ENCODE data around the gene SPTBN5.

Gene SPTBN5

DNA sequence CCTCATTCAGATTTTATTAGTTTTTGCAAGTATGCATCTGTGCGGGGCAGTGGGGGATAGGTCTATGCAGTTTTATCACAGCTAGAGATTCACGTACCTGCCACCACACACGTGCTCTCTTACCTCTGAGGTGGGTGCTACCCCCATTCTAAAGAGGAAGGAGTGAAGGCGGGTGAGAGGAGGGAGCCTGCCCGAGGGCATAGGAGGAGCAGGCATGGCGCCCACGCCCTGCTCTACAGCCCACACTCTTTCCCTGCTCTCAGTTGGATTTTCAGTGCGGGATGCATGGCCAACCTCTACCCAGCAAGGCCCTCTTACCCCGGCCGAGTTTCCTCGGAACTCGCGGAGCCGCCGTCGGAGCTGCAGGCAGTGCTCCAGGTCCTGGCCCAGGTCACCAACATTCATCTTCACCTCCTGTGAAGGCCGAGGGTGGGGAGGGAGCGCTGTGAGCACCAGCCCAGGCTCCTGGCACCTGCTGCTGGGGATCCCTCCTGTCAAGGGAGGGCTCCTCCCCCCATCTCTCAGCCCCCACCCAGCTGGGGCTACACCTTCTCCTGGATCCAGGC, 28.3 kb downstream of the SPTBN5 start:
- no peak for DNase-seq

DNA sequence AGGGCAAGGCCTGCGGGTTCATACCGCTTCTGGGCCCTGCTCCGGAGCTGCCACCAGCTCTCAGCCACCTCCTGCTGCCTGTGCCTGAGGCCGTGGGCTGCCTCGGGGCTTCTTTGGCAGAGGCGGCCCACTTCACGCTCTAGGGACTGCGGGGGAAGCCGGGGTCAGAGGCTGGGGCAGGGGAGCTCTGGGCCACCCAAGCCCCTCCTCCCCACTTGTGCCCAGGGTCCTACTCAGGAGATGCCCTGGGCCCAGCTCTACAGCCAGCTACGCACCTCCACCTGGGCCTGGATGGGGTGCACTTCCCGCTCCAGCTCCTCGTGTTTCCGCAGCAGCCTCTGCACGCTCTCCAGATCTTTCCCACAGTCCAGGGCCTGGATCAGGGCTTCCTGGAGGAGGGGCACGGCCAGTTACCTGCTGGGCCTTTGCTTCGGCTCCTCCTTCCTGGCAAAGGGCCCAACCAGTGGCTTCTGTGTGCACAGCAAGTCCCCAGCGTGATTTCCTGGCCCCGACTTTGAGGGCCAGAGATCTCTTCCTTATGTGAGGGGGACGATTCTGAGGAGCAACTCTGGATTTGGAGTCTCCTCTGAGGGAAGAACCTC, 31.2 kb downstream of the SPTBN5 start:
- DNase-seq = no peak

GRCh38 chr15:41861736-41862356, 32.0 kb downstream of the SPTBN5 start:
- DNase-seq = no peak

DNA sequence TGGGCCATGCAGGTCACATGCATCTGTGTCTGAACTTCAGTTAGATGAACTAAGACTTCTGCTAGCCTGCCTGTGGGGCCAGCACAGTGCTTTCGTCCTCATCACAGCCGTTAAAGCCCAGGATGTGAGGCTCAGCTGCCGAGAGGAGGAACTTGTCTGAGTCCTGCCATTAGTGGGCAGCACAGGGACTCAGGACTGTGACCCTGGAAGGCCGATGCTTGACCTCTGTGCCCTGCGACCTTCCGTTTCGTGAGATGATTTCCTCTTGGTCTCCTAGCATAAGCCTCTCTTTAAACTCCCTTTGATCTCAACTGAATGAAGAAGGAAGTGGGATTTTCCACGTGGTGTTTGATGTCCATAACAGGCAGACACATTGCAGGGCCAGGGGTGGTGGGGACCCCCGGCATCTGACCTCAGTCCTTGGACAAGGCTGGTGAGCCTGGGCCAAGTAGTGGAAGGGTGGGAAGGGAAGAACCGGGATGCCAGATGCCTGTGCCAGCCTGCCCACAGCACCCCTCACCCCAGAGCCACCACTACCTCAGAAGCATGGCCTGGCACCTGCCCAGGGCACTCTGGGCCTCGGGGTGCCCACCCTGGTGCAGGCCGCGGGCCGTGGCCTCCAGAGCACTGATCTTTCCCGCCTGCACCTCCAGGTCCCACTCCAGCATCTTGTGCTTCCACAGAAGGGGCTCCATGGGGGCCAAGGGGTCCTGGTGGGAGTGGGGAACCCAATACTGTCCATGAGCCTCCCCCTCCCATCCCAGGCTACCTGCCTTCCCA, 33.6 kb downstream of the SPTBN5 start:
- DNase-seq = no peak

- DNase-seq = no peak
These were observed 35.1 kb downstream of the SPTBN5 start for GRCh38 chr15:41858756-41859155.

GRCh38 chr15:41857316-41857715, 36.5 kb downstream of the SPTBN5 start:
- DNase-seq = no peak

GRCh38 chr15:41856716-41857115, 37.1 kb downstream of the SPTBN5 start:
- DNase-seq = no peak

- DNase-seq = no peak
These were observed 37.6 kb downstream of the SPTBN5 start for GRCh38 chr15:41856262-41856661.

- DNase-seq = no peak
These were observed 38.4 kb downstream of the SPTBN5 start for GRCh38 chr15:41855261-41855961.

DNA sequence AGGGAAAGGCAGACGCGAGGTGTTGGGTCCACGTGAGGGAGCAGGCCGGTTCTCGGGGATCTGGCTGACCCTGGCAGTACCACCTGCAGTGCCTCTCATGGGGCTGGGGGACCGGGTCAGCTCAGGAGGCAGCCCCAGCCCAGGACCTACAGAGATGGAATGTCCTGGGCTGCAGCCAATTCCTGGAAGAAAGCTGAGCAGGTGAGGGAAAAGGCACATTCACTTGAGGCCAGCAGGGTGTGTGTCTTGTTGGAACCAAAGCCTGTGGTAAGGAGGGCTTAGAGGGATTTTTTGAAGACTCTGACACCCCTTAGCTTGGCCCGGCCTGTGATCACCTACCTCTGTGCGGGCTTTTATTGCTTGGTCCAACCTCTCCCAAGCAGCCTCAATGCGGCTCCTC, 39.4 kb downstream of the SPTBN5 start:
- no peak for DNase-seq

DNA sequence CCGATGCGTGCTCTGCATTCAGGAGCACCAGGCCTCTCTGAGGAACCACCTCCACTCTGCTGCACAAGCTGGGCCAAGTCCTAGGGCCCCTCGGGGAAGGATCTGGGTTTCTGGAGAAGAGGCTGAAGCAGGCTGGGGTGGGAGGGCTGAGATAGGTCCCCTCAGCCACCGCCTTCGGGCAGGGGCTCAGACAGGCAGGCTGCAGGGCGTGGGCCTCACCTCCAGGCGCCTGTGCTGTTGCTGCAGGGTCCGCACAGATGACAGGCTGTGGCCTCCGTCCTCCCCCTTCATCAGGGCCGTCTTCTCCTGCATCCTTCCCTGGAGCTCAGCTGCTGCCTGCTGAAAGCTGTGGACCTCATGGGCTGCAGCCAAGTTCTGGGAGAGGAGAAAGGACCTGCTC, 40.0 kb downstream of the SPTBN5 start:
- DNase-seq = no peak

- DNase-seq = no peak
These were observed 40.9 kb downstream of the SPTBN5 start for GRCh38 chr15:41852736-41853590.

GRCh38 chr15:41851755-41852370, 42.0 kb downstream of the SPTBN5 start:
- no peak for DNase-seq

- no peak for DNase-seq
These were observed 42.7 kb downstream of the SPTBN5 start for GRCh38 chr15:41851167-41851523.

DNA sequence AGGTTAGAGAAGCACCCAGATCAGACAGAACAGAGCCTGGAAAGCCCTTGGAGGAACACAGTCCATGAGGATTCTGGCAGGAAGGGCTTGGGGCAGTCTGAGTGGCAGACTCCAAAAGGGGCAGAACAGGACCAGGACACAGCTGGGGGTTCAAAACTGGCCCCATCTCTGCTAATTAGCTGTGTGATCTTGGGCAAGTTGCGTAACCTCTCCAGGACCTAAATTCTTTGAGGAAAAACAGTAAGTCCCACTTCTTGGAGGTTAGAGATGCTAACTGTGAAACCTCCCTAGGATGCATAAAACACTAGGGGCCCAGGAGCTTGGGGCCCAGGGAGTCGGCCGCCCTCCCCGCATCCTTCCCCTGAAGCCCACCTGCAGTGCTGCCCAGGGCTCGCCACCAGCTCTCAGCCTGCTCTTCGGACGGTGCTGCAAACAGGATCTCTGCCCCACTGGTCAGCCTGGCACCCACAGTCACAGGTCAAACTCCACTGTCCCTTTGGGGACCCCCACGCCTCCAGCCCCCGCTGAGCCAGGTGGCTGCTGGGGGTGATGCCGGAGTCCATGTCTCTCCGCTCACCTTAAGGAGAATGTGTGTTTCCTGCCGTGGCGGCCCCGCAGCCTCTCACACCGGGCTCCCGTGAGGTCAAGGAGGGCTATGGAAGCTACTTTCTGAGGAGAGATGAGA, 43.2 kb downstream of the SPTBN5 start:
- DNase-seq = no peak

- no peak for DNase-seq
These were observed 44.0 kb downstream of the SPTBN5 start for GRCh38 chr15:41849861-41850260.

GRCh38 chr15:41849204-41849603, 44.6 kb downstream of the SPTBN5 start:
- no peak for DNase-seq

DNA sequence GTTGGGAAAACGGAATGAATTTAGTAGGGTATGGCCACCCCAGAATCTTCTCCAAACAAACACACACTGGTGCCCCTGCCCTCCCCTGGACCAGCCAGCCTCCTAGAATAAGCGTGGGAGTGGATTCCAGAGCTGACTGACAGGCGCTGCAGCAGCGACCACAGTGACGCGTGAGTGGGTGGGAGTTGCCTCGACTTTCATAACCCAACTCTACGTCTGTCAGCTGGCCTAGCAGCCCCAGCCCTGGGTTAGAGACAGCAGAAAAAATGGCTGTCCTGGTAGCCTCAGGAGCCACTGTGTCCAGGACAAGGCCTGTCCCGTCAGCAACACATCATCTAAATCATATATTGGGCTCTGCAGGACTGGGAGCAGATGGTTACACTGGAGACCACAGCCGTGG, 45.2 kb downstream of the SPTBN5 start:
- no peak for DNase-seq

GRCh38 chr15:41847981-41848380, 45.9 kb downstream of the SPTBN5 start:
- DNase-seq = no peak

DNA sequence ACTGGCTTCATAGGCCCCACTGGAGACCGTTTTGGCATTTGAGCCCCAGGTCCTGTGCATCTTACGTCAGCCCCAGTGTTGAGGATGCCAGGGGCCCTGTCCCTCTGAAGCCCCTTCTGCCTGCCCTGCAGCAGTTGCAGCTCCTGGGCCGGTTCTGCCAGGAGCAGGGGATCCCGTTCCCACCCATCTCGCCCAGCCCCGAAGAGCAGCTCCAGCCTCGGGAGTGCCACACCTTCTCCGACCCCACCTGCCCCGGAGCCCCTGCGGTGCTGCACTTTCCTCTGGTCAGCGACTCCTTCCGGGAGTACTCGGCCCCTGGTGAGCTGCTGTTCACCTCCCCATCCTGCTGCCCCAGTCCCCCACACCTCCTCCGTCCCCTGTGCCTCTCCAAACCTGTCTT, 46.6 kb downstream of the SPTBN5 start:
- no peak for DNase-seq

GRCh38 chr15:41844814-41845213, 49.0 kb downstream of the SPTBN5 start:
- no peak for DNase-seq
